ENCODE data around the gene TAF9B.
"Not testable (repeated sequence)": the region's sequence is repeated elsewhere in the genome, so short reads cannot be mapped to it uniquely, and the experiment has no call there.

The TAF9B gene

GRCh38 chrX:78139160-78140123 lies at the start of gene TAF9B:
Gene TAF9B, minus strand, starts transcription at chrX:78139650. Its CDS starts 39 bp downstream, at chrX:78139611.
- in situ Hi-C loops (cut with MboI; ENCODE audit: low sequenced_read_pairs) = no loop called here

GRCh38 chrX:78182881-78183280 lies 43.4 kb upstream of the TAF9B start:
- in situ Hi-C loops (cut with MboI; ENCODE audit: low sequenced_read_pairs) = no loop called here

- in situ Hi-C loops (cut with MboI; ENCODE audit: low sequenced_read_pairs) = no loop called here
Observed at GRCh38 chrX:78181307-78181706, 41.9 kb upstream of the TAF9B start.

GRCh38 chrX:78168065-78168464 lies 28.6 kb upstream of the TAF9B start:
- in situ Hi-C loops (cut with MboI; ENCODE audit: low sequenced_read_pairs) = no loop called here

GRCh38 chrX:78165425-78165824 lies 26.0 kb upstream of the TAF9B start:
- in situ Hi-C loops (cut with MboI; ENCODE audit: low sequenced_read_pairs) = no loop called here

- in situ Hi-C loops (cut with MboI; ENCODE audit: low sequenced_read_pairs) = not testable (repeated sequence)
Observed at GRCh38 chrX:78163175-78163574, 23.7 kb upstream of the TAF9B start.

- in situ Hi-C loops (cut with MboI; ENCODE audit: low sequenced_read_pairs) = not testable (repeated sequence)
Observed at GRCh38 chrX:78160711-78161110, 21.3 kb upstream of the TAF9B start.

- in situ Hi-C loops (cut with MboI; ENCODE audit: low sequenced_read_pairs) = not testable (repeated sequence)
Observed at GRCh38 chrX:78157846-78158245, 18.4 kb upstream of the TAF9B start.

- in situ Hi-C loops (cut with MboI; ENCODE audit: low sequenced_read_pairs) = not testable (repeated sequence)
Observed at GRCh38 chrX:78157373-78157772, 17.9 kb upstream of the TAF9B start.

GRCh38 chrX:78147002-78147540 lies 7.6 kb upstream of the TAF9B start:
- in situ Hi-C loops (cut with MboI; ENCODE audit: low sequenced_read_pairs) = not testable (repeated sequence)

- in situ Hi-C loops (cut with MboI; ENCODE audit: low sequenced_read_pairs) = no loop called here
Observed at GRCh38 chrX:78140206-78140605, 756 bp upstream of the TAF9B start.

- in situ Hi-C loops (cut with MboI; ENCODE audit: low sequenced_read_pairs) = no loop called here
Observed at GRCh38 chrX:78133238-78133960, 6.1 kb downstream of the TAF9B start.

GRCh38 chrX:78131117-78131516 lies 8.3 kb downstream of the TAF9B start:
- in situ Hi-C loops (cut with MboI; ENCODE audit: low sequenced_read_pairs) = no loop called here

GRCh38 chrX:78130396-78130795 lies 9.1 kb downstream of the TAF9B start:
- in situ Hi-C loops (cut with MboI; ENCODE audit: low sequenced_read_pairs) = no loop called here

- in situ Hi-C loops (cut with MboI; ENCODE audit: low sequenced_read_pairs) = no loop called here
Observed at GRCh38 chrX:78129714-78130113, 9.7 kb downstream of the TAF9B start.

- in situ Hi-C loops (cut with MboI; ENCODE audit: low sequenced_read_pairs) = not testable (repeated sequence)
Observed at GRCh38 chrX:78125781-78126180, 13.7 kb downstream of the TAF9B start.

- in situ Hi-C loops (cut with MboI; ENCODE audit: low sequenced_read_pairs) = no loop called here
Observed at GRCh38 chrX:78125148-78125547, 14.3 kb downstream of the TAF9B start.

- in situ Hi-C loops (cut with MboI; ENCODE audit: low sequenced_read_pairs) = no loop called here
Observed at GRCh38 chrX:78124307-78124706, 15.1 kb downstream of the TAF9B start.

GRCh38 chrX:78123190-78123589 lies 16.3 kb downstream of the TAF9B start:
- in situ Hi-C loops (cut with MboI; ENCODE audit: low sequenced_read_pairs) = no loop called here

- in situ Hi-C loops (cut with MboI; ENCODE audit: low sequenced_read_pairs) = no loop called here
Observed at GRCh38 chrX:78119521-78120227, 19.8 kb downstream of the TAF9B start.

- in situ Hi-C loops (cut with MboI; ENCODE audit: low sequenced_read_pairs) = no loop called here
Observed at GRCh38 chrX:78118628-78119027, 20.8 kb downstream of the TAF9B start.
